HepG2 (cell line): ENCODE measurements around the gene CBFA2T2. TPM values are rescaled to one million over a fixed set of nuclear protein-coding genes. Genes with fewer than 3 reads are reported as not detected.
A peak's percentile ranks its signal among the peaks of the same experiment; 100 is the strongest.

Source experiments
- HIC2 ChIP-seq: sonication (generic); formaldehyde crosslinking; IDR thresholded peaks from 2 replicates; pipeline ENCODE4 v1.9.0; 2022; ENCODE audit warnings: low read depth, missing genetic modification reagents
- IRF9 ChIP-seq: sonication (generic); formaldehyde crosslinking; IDR thresholded peaks from 2 replicates; pipeline ENCODE4 v1.8.0; 2022; ENCODE audit warnings: missing genetic modification reagents, mild to moderate bottlenecking, borderline replicate concordance
- SMAD3 ChIP-seq: sonication (generic); formaldehyde crosslinking; IDR thresholded peaks from 2 replicates; pipeline ENCODE4 v1.4.0; 2020; ENCODE audit warnings: missing genetic modification reagents
- ZBTB34 ChIP-seq: sonication (generic); formaldehyde crosslinking; IDR thresholded peaks from 2 replicates; pipeline ENCODE4 v1.8.0; 2022; ENCODE audit warnings: mild to moderate bottlenecking, missing genetic modification reagents
- polyA plus RNA-seq, 8 experiments: library from polyadenylated mRNA; depleted of rRNA in 3 of 8; stranded (reverse) in 7 of 8; unstranded in 1 of 8; fragments of >200 nt; fragmentation: Illumina TruSeq in 4 of 8; extraction: Trizol in 4 of 8; gene quantifications; 2 replicates each; pipeline versions ENCODE4 v1.2.1 to v1.2.3, GENCODE V29; 2011 to 2016; ENCODE audit warnings: low read depth in 4 of 8, missing spikeins in 1 of 8, mixed read lengths in 1 of 8; ENCODE audit not compliant: insufficient read depth in 1 of 8
- total RNA-seq, 5 experiments: library from RNA; depleted of rRNA; stranded (reverse); fragments of >200 nt; fragmentation: Illumina TruSeq; extraction: Trizol; gene quantifications; 2 replicates each; pipeline ENCODE4 v1.2.3, GENCODE V29; 2016; ENCODE audit warnings: low read depth in 1 of 5
- TF ChIP-seq, protein P1 (sequence below), 2 experiments: fragments of 450-650 bp in 1 of 2; sonication (generic) in 1 of 2; formaldehyde crosslinking in 1 of 2; IDR thresholded peaks; 2 replicates each; pipeline versions ENCODE4 v1.6.1 to v1.8.0; 2016 to 2022; ENCODE audit warnings: antibody characterized with exemption in 1 of 2, mild to moderate bottlenecking in 1 of 2, missing genetic modification reagents in 1 of 2
- TF ChIP-seq, protein P2 (sequence below): sonication (generic); formaldehyde crosslinking; IDR thresholded peaks from 2 replicates; pipeline ENCODE4 v1.4.0; 2020; ENCODE audit warnings: missing genetic modification reagents

Gene CBFA2T2
- total and polyA plus RNA-seq, 2 of the 13 experiments (the other 11 are each of a cell fraction or from before 2014, with no cell fraction given) = 6.3 to 21.2 TPM

DNA sequence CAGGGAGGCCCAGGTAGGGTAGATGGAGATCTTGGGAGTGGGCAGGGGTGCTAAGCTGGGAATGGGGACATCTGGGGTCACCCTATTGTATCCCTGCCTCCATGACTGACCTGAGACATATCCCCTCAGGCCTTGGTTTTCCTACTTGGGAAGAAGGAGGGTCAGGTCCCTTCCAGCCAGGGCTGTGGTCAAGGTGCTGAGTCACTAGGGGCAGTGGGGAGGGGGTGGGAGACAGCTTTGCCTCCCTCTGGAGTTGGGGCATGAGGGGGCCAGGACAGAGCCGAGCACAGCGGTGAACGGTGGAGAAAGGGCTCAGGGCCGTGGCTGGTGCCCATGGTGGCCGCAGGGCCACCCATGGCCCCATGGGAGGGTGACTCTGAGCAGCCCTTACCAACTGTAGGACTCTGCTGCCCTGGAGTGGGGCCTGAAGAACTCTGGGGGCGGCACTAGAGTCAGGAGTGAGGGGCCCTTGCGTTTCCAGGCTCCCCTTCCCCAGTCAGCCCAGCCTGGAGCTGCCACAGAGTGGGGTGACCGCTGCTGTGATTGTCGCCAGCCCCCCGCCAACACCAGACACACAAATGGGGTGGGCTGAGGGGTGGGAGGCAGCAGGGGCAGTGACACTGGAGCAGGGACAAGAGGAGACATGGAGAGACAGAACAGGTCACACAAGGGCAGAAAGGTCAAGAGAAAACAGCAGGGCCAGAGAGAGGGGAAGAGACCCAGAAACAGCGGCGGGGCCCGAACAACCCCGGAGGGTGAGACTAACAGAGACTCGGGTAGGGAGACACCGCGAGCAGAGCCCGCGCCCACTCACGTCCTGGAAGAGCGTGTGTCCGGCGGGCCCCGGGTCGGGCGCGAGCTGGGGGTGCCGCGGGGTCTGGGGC, 183.8 kb downstream of the CBFA2T2 start (continued):
- TF ChIP-seq, protein P1, sequence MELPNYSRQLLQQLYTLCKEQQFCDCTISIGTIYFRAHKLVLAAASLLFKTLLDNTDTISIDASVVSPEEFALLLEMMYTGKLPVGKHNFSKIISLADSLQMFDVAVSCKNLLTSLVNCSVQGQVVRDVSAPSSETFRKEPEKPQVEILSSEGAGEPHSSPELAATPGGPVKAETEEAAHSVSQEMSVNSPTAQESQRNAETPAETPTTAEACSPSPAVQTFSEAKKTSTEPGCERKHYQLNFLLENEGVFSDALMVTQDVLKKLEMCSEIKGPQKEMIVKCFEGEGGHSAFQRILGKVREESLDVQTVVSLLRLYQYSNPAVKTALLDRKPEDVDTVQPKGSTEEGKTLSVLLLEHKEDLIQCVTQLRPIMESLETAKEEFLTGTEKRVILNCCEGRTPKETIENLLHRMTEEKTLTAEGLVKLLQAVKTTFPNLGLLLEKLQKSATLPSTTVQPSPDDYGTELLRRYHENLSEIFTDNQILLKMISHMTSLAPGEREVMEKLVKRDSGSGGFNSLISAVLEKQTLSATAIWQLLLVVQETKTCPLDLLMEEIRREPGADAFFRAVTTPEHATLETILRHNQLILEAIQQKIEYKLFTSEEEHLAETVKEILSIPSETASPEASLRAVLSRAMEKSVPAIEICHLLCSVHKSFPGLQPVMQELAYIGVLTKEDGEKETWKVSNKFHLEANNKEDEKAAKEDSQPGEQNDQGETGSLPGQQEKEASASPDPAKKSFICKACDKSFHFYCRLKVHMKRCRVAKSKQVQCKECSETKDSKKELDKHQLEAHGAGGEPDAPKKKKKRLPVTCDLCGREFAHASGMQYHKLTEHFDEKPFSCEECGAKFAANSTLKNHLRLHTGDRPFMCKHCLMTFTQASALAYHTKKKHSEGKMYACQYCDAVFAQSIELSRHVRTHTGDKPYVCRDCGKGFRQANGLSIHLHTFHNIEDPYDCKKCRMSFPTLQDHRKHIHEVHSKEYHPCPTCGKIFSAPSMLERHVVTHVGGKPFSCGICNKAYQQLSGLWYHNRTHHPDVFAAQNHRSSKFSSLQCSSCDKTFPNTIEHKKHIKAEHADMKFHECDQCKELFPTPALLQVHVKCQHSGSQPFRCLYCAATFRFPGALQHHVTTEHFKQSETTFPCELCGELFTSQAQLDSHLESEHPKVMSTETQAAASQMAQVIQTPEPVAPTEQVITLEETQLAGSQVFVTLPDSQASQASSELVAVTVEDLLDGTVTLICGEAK (IDR thresholded peaks at IDR 0.05) = no peak
- TF ChIP-seq, protein P1 (CRISPR knock-in tag; IDR thresholded peaks at IDR 0.05) = no peak
- TF ChIP-seq IRF9 (peak; percentile 18; the same call in 1 of the 2 replicates), HIC2 (CRISPR knock-in tag) (0 out of 2 replicates have a peak, but pooled peaks have one; percentile 39), ZBTB34 (CRISPR knock-in tag) (no peak), SMAD3 (CRISPR knock-in tag) (no peak)
- TF ChIP-seq, protein P2, sequence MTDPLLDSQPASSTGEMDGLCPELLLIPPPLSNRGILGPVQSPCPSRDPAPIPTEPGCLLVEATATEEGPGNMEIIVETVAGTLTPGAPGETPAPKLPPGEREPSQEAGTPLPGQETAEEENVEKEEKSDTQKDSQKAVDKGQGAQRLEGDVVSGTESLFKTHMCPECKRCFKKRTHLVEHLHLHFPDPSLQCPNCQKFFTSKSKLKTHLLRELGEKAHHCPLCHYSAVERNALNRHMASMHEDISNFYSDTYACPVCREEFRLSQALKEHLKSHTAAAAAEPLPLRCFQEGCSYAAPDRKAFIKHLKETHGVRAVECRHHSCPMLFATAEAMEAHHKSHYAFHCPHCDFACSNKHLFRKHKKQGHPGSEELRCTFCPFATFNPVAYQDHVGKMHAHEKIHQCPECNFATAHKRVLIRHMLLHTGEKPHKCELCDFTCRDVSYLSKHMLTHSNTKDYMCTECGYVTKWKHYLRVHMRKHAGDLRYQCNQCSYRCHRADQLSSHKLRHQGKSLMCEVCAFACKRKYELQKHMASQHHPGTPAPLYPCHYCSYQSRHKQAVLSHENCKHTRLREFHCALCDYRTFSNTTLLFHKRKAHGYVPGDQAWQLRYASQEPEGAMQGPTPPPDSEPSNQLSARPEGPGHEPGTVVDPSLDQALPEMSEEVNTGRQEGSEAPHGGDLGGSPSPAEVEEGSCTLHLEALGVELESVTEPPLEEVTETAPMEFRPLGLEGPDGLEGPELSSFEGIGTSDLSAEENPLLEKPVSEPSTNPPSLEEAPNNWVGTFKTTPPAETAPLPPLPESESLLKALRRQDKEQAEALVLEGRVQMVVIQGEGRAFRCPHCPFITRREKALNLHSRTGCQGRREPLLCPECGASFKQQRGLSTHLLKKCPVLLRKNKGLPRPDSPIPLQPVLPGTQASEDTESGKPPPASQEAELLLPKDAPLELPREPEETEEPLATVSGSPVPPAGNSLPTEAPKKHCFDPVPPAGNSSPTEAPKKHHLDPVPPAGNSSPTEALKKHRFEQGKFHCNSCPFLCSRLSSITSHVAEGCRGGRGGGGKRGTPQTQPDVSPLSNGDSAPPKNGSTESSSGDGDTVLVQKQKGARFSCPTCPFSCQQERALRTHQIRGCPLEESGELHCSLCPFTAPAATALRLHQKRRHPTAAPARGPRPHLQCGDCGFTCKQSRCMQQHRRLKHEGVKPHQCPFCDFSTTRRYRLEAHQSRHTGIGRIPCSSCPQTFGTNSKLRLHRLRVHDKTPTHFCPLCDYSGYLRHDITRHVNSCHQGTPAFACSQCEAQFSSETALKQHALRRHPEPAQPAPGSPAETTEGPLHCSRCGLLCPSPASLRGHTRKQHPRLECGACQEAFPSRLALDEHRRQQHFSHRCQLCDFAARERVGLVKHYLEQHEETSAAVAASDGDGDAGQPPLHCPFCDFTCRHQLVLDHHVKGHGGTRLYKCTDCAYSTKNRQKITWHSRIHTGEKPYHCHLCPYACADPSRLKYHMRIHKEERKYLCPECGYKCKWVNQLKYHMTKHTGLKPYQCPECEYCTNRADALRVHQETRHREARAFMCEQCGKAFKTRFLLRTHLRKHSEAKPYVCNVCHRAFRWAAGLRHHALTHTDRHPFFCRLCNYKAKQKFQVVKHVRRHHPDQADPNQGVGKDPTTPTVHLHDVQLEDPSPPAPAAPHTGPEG (CRISPR knock-in tag) = 0 out of 2 replicates have a peak, but pooled peaks have one; percentile 17
